GM19238 (cell line): ENCODE measurements around the gene AGK.

Experiments used
- DNase-seq: peaks from one replicate; pipeline ENCODE4 v3.0.0; 2011; ENCODE audit warnings: low spot score; ENCODE audit not compliant: insufficient read length

AGK gene

GRCh38 chr7:141586878-141587277 lies 35.7 kb downstream of the AGK start:
- no peak for DNase-seq

GRCh38 chr7:141587304-141587703 lies 36.1 kb downstream of the AGK start:
- no peak for DNase-seq

DNA sequence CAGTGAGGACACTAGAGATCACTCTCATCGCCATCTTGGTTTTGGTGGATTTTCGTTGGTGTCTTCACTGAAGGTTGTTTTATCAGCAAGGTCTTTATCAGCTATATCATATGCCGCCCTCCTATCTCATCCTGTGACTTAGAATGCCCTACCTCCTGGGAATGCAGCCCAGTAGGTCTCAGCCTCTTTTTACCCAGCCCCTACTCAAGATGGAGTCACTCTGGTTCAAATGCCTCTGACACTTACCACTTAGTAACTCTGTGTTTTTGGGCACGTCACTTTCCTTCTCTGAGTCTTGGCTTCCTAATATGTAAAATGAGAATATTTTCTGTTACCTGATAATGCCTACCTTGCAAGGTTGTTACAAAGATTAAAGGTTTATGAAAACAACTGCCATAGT lies 37.7 kb downstream of the AGK start:
- no peak for DNase-seq

DNA sequence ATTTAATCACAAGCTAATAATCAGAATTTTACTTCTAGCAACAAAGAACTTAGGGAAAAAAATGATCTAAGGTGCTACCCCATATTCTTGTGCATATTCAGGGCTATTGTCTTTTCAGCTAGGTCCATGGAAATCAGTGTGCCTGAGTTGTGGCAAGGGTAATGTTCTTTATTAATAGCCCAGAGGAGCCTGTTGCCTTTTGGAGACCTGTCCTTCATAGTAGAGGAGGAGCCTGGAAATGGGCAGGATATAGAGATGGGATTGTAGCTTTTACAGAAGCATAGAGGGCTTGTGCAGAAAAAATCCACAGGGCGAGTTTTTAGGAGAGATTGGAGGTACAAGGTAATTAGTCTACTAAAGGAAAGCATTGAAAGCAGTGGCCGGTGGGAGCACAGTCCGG lies 38.9 kb downstream of the AGK start:
- DNase-seq: no peak

- no peak for DNase-seq
Measured at GRCh38 chr7:141590666-141591065, 39.5 kb downstream of the AGK start.

GRCh38 chr7:141593134-141593533 lies 41.9 kb downstream of the AGK start:
- DNase-seq: no peak

DNA sequence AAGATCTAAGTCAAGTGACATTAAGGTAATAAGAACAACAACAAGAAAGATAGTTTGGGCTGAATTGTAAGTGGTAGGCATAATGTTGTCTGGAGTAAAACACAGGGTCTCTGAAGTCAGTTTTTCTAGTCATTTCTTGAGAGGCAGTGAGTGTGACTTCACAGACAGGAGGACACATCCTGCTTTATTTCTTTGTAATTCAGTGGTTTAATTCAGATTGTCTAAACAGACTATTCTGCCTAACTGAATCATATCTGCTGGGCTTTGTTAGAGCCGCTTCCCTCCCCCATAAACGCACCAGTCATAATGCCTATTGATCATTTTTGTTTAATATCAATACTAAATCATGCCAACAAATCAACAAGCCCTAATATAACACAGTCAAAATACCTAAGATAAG lies 46.8 kb downstream of the AGK start:
- DNase-seq: no peak

DNA sequence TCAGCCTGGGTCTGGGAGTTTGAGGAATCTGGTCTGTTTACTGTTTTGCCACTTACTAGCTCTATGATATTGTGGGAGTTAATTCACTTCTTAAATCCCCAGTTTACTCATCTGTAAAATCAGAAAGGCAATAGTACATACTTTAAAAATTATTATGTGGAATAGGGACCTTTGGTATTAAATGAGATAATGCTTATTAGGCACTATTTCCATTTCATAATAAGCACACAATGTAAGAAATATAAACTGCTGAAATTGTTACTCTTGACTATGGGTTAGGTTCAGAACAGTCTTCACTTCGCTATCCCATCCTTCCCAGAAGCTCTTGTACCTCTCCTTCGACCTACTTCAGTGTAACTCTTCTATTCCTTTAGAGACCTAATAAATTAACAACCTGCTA lies 47.2 kb downstream of the AGK start:
- no peak for DNase-seq

GRCh38 chr7:141600168-141601006 lies 49.2 kb downstream of the AGK start:
- DNase-seq: no peak

GRCh38 chr7:141609576-141609975 lies 58.4 kb downstream of the AGK start:
- no peak for DNase-seq

GRCh38 chr7:141610671-141611070 lies 59.5 kb downstream of the AGK start:
- DNase-seq: no peak

DNA sequence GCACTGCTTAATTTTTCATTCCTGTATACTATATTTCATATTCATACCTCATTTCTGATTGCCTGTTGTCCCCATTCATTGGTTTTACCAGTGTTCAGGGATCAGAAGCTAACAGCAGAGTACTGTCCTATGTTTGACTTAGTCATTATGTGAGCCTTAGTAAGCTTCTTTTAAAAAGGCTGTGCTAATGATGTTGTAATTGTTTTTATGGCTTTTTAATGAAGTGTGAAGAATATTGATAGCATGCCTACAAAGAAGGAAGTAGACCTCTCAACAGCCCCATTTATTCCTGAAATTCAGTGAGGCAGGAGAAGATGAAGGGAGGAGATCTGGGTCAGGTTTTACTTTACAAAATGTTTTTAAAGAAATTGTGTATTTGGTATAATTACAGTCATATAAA lies 61.7 kb downstream of the AGK start:
- no peak for DNase-seq

DNA sequence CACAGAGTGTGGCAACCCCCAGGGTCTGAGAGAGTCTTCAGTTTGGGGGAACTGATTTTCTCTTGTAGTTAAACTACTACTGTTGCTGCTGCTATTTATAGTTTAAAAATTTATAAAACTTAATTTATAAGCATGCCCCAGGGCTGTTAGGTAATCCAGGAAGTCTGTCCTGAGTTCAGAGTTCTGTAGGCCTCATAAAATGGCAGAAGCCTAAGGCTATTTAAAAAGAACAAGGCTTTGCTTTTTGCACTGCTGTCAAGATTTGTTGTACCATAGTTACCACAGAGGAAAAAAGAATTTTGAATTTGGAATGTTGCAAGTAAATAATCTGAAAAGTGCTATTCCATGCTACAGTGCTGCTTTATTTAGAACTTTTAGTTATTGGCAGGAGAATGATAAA lies 66.1 kb downstream of the AGK start:
- DNase-seq: no peak

GRCh38 chr7:141619745-141620144 lies 68.5 kb downstream of the AGK start:
- DNase-seq: no peak

GRCh38 chr7:141624763-141625162 lies 73.6 kb downstream of the AGK start:
- no peak for DNase-seq

DNA sequence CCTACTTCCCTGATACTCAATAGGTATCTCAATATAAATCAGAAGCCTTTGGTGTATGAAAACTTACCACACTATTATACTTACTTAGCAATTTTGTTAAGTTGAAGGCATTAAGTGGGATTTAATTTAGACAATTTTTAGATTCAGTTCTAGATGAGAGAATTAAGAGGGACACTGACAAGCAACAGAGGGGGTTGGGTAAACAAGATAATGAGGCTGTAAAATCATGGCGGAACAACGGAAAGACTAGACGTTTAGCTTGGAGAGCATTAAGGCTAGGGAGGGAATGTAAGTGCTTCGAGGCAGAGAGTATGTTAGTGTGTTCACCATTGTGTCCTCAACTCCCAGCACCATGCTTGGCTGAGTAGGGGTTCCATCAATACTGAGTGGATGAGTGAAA lies 79.4 kb downstream of the AGK start:
- DNase-seq: no peak

DNA sequence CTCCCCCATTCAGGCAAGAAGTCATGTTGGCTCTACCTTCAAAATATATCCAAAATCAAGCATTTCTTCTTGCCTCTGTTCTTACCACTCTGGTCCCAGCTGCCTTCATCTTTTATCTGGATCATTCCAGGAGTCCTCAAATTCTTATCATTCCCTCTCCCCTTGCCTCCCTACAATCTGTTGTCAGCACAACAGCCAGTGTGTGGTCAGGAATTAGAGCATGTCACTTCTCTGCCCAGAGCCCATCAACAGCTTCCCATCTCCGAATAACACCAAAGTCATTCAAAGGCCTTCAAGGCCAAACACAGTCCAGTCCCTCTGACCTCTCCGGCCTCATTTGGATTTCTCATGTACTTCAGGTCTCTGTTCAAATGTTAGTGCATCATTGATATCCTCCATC lies 80.3 kb downstream of the AGK start:
- no peak for DNase-seq

- DNase-seq: no peak
Measured at GRCh38 chr7:141634065-141634464, 82.9 kb downstream of the AGK start.

DNA sequence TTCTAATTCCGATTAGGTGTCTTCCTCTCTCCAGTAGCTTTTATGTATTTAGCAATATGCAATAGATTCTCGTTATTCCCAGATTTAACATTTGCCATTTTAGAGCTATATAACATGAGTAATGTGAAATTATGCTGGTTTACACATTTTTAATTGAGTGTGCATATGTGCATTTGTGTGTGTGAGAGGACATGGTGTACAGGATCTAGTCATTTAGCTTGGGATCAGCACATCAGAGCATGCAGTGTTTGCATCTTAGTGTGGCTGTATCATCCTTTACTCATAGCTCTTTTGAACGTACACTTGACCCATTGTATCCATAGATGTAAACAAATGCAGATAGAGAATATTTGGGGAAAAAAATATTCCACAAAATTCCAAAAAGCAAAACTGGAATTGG lies 84.8 kb downstream of the AGK start:
- DNase-seq: no peak

DNA sequence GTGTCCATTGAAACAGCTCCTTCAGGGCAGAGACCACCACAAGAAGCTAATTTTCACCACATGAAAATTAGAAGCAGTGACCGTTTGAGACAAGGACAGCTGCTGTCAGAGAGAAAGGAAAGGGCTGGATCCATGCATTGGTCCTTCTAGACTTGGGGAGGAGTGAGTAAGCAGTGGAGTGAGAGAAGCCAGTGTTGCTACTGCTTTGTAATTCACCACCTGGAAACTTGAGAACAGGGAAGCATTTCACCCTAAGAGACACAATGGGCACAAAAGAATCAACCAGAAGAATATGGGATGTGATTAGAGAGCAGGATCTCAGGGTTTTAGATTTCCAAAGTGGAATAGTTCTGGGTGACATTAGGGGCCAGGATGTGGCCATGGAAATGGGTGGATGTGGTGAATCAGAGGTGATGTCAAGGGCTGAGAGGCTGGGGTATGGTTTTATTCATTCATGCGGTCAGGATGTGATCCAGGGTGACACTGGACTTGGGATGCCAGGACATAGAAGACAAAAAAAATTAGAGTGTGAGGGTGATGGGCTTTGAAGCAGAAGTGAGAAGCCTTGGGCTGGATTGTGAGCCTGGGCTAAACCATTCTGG lies 89.1 kb downstream of the AGK start:
- DNase-seq: no peak

GRCh38 chr7:141641876-141642275 lies 90.7 kb downstream of the AGK start:
- no peak for DNase-seq

DNA sequence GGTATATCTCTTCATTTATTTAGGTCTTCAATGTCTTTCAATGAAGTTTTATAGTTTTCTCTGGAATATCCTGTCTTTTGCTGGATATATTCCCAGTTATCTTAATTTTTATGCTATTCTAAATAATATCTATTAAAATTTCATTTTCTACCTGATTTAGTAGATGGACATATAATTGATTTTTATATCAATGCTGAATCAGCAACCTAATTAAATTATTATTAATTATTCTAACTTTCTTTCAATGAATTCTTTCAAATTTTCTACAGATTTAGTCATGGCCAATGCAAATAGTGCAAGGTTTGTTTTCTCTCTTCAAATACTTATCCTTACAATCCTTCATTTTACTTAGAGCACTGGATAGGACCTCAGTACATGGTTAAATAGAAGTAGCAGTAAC lies 94.0 kb downstream of the AGK start:
- no peak for DNase-seq

DNA sequence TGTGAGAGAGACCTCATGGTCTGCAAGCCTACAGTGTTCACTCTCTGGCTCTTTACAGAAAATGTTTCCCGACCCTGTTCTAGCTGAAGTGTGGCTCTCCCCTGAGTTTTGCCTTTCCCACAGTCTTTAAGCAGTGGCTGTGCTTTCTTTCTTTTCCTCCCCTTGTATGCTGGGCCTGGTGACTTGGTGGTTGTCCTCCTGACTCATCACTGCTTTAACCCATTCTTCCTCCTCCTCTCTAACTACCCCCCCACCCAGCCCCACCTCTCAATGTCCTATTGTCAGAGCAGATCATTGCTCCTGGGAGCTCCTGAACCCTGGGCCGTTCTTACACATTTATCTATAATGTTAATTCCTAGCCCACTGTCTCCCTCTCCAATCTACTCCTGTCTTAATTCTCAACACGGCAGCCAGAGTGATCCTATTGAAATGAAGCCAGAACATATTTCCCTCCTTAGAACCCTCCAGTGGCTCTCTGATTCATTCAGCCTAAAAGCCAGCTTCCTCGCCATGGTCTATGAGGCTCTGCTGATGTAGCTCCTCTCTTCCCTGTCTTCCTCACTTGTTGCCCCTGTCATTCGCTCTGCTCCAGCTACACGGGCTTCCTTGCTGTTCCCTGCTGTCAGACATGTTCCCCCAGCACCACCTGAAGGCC lies 95.7 kb downstream of the AGK start:
- no peak for DNase-seq
